ENCODE data around the gene ATP2B3.

GRCh38 chrX:153515435-153515834 lies 2.0 kb upstream of the ATP2B3 start:
- no peak for TF ChIP-seq POLR2A (IDR thresholded peaks at IDR 0.05)
- no peak for TF ChIP-seq CTCF (IDR thresholded peaks at IDR 0.05)
- no peak for TF ChIP-seq POLR2AphosphoS5 (IDR thresholded peaks at IDR 0.05)
- TF ChIP-seq EP300 (IDR thresholded peaks at IDR 0.05): no peak

All from upper lobe of left lung (tissue), 4 donors.